Left renal pelvis (tissue), 4 donors: ENCODE results near the gene PSME2. TPM values are rescaled to one million over a fixed set of nuclear protein-coding genes. Genes with fewer than 3 reads are reported as not detected.

Experiments used
- DNase-seq, 4 donors: peaks; one replicate each; pipeline ENCODE4 v3.0.0-alpha.2; 2013; ENCODE audit warnings: low read depth in 4 of 4, low spot score in 3 of 4
- polyA plus RNA-seq, 4 donors: library from polyadenylated mRNA; unstranded; fragments of 120-200 nt; gene quantifications; one replicate each; pipeline ENCODE4 v1.2.1, GENCODE V29; 2013; ENCODE audit not compliant: insufficient read length in 4 of 4

PSME2 gene
- polyA plus RNA-seq, 4 donors = 134 to 185 (median 166) TPM

- DNase-seq = no peak
These were observed 10.4 kb upstream of the PSME2 start for GRCh38 chr14:24156840-24157239.

- no peak for DNase-seq
These were observed 8.7 kb upstream of the PSME2 start for GRCh38 chr14:24155100-24155499.

- no peak for DNase-seq
These were observed 5.1 kb upstream of the PSME2 start for GRCh38 chr14:24151404-24152080.

- DNase-seq = no peak
These were observed 4.6 kb upstream of the PSME2 start for GRCh38 chr14:24150993-24151392.

- no peak for DNase-seq
These were observed 4.2 kb upstream of the PSME2 start for GRCh38 chr14:24150567-24150966.

GRCh38 chr14:24150061-24150460 is 3.7 kb upstream of the PSME2 start:
- no peak for DNase-seq

GRCh38 chr14:24149302-24149969 is 3.0 kb upstream of the PSME2 start:
- no peak for DNase-seq

GRCh38 chr14:24147761-24148428 is 1.5 kb upstream of the PSME2 start:
- DNase-seq = no peak

GRCh38 chr14:24146978-24147760 is 759 bp upstream of the PSME2 start, which contains the start of gene RNF31:
Gene RNF31, plus strand, starts transcription at chr14:24147498. Its CDS starts 201 bp downstream, at chr14:24147699.
- peak; percentile 95 to 97 (median 96) for DNase-seq

- DNase-seq = no peak
These were observed 539 bp downstream of the PSME2 start for GRCh38 chr14:24145690-24146452.

- no peak for DNase-seq
These were observed 1.2 kb downstream of the PSME2 start for GRCh38 chr14:24145219-24145618.

- no peak for DNase-seq
These were observed 2.0 kb downstream of the PSME2 start for GRCh38 chr14:24144451-24144850.

GRCh38 chr14:24143511-24143910 is 2.9 kb downstream of the PSME2 start:
- DNase-seq = no peak

- peak; percentile 98 to 99 (median 99) for DNase-seq
These were observed 5.1 kb downstream of the PSME2 start, which contains the start of gene EMC9 for GRCh38 chr14:24141097-24141880. Gene EMC9, minus strand, starts transcription at chr14:24141591. Its CDS starts 287 bp downstream, at chr14:24141304.

GRCh38 chr14:24139272-24139934 is 7.0 kb downstream of the PSME2 start:
- no peak for DNase-seq

GRCh38 chr14:24138396-24139271 is 7.8 kb downstream of the PSME2 start:
- no peak for DNase-seq

- DNase-seq = no peak
These were observed 8.6 kb downstream of the PSME2 start for GRCh38 chr14:24137529-24138395.
